A549 (cell line): ENCODE results near the gene MTAP. TPM values are rescaled to one million over a fixed set of nuclear protein-coding genes. Genes with fewer than 3 reads are reported as not detected.

Source experiments
- ATAC-seq, 2 experiments: fragments of 200-7000 bp in 1 of 2; fragments of >200 bp in 1 of 2; cut with Nextera tagmentation in 1 of 2; cut with Tn5 transposase in 1 of 2; 3 replicates each; pipeline versions ENCODE4 v1.8.0 to v1.9.1; 2018 to 2020; ENCODE audit warnings: mild to moderate bottlenecking in 1 of 2, moderate library complexity in 1 of 2
- CTCF ChIA-PET: fragments of 300-600 bp; sonication (Branson Sonifier 250); formaldehyde crosslinking; extraction: SDS; loops from one replicate; lab custom pipeline; 2021; ENCODE audit warnings: antibody characterized with exemption, inconsistent platforms; lab: Yijun Ruan, JAX
- POLR2A ChIA-PET: fragments of 350-600 bp; formaldehyde crosslinking; extraction: SDS; loops from one replicate; lab custom pipeline; 2021; ENCODE audit warnings: antibody characterized with exemption, inconsistent platforms; lab: Yijun Ruan, JAX
- DNase-seq, 2 experiments: peaks; one replicate each; pipeline versions ENCODE4 v3.0.0 to v3.0.0-alpha.2; 2011 to 2016; ENCODE audit warnings: low read depth in 1 of 2, low spot score in 1 of 2
- FAIRE-seq: peaks from 2 replicates; lab custom pipeline; 2011; peaks lifted over from hg19 to GRCh38; lab: Jason Lieb, UNC
- H3K27ac ChIP-seq, 2 experiments: fragments of >200 bp; sonication (Bioruptor Twin); formaldehyde crosslinking; 3 replicates each; pipeline ENCODE4 v1.5.1; 2016 to 2017
- H3K4me1 ChIP-seq: fragments of >200 bp; sonication (Bioruptor Twin); formaldehyde crosslinking; 3 replicates; pipeline ENCODE4 v1.6.1; 2016
- H3K4me2 ChIP-seq: fragments of >200 bp; sonication (Bioruptor Twin); formaldehyde crosslinking; 3 replicates; pipeline ENCODE4 v1.6.1; 2016
- H3K4me3 ChIP-seq: fragments of >200 bp; sonication (Bioruptor Twin); formaldehyde crosslinking; 3 replicates; pipeline ENCODE4 v1.5.1; 2016
- H3K9me3 ChIP-seq: fragments of >200 bp; sonication (Bioruptor Twin); formaldehyde crosslinking; 3 replicates; pipeline ENCODE4 v1.6.1; 2016
- BHLHE40 ChIP-seq: IDR thresholded peaks from 2 replicates; pipeline ENCODE4 v1.6.1; 2012; ENCODE audit warnings: low read depth, low read length, inconsistent platforms
- CEBPB ChIP-seq, 2 experiments: fragments of >200 bp in 1 of 2; sonication (Bioruptor Twin) in 1 of 2; formaldehyde crosslinking in 1 of 2; IDR thresholded peaks; 2 replicates each; pipeline ENCODE4 v1.6.1; 2012 to 2016
- CTCF ChIP-seq: fragments of >200 bp; sonication (Bioruptor Twin); formaldehyde crosslinking; IDR thresholded peaks from 3 replicates; pipeline ENCODE4 v1.5.1; 2016
- EHF ChIP-seq: fragments of 250-450 bp; sonication (Bioruptor Pico); IDR thresholded peaks from 2 replicates; pipeline ENCODE4 v1.5.0; 2020; ENCODE audit warnings: mild to moderate bottlenecking
- GATA3 ChIP-seq: IDR thresholded peaks from 2 replicates; pipeline ENCODE4 v1.6.1; 2012; ENCODE audit warnings: borderline replicate concordance
- HMGXB4 ChIP-seq: fragments of 250-450 bp; sonication (Bioruptor Pico); IDR thresholded peaks from 2 replicates; pipeline ENCODE4 v1.5.0; 2021; ENCODE audit warnings: mild to moderate bottlenecking, moderate library complexity, borderline replicate concordance
- HOXA7 ChIP-seq: fragments of 250-450 bp; sonication (Bioruptor Pico); IDR thresholded peaks from 2 replicates; pipeline ENCODE4 v1.5.0; 2020; ENCODE audit warnings: mild to moderate bottlenecking, moderate library complexity
- HOXB13 ChIP-seq: fragments of 250-450 bp; sonication (Bioruptor Pico); IDR thresholded peaks from 2 replicates; pipeline ENCODE4 v1.5.0; 2020; ENCODE audit warnings: low read depth, mild to moderate bottlenecking, moderate library complexity
- JUN ChIP-seq, 2 experiments: fragments of >200 bp; sonication (Bioruptor Twin); formaldehyde crosslinking; IDR thresholded peaks; 2 replicates in 1 of 2; 3 replicates in 1 of 2; pipeline ENCODE4 v1.6.1; 2016 to 2017
- KDM1A ChIP-seq: fragments of 200-600 bp; sonication (generic); IDR thresholded peaks from 2 replicates; pipeline ENCODE4 v1.6.1; 2016; ENCODE audit warnings: low read depth, mild to moderate bottlenecking
- KDM5A ChIP-seq: fragments of 200-600 bp; sonication (generic); IDR thresholded peaks from 2 replicates; pipeline ENCODE4 v1.6.1; 2016; ENCODE audit warnings: antibody characterized with exemption, mild to moderate bottlenecking
- MAX ChIP-seq: IDR thresholded peaks from 2 replicates; pipeline ENCODE4 v1.6.1; 2012
- NFE2L2 ChIP-seq: fragments of 150-350 bp; conservative IDR thresholded peaks from 2 replicates; pipeline ENCODE4 v1.6.1; 2014; ENCODE audit warnings: low read length
- NPAS2 ChIP-seq: fragments of 250-450 bp; sonication (Bioruptor Pico); IDR thresholded peaks from 2 replicates; pipeline ENCODE4 v1.8.0; 2022; ENCODE audit warnings: mild to moderate bottlenecking, moderate library complexity, borderline replicate concordance
- NR3C1 ChIP-seq: fragments of >200 bp; sonication (Bioruptor Twin); formaldehyde crosslinking; IDR thresholded peaks from 3 replicates; pipeline ENCODE4 v1.6.1; 2017
- PHF8 ChIP-seq: fragments of 200-600 bp; sonication (generic); IDR thresholded peaks from 2 replicates; pipeline ENCODE4 v1.6.1; 2016; ENCODE audit warnings: low read depth, mild to moderate bottlenecking, antibody characterized with exemption, moderate library complexity, borderline replicate concordance
- POLR2AphosphoS2 ChIP-seq: conservative IDR thresholded peaks from 2 replicates; pipeline ENCODE4 v1.6.1; 2012; ENCODE audit warnings: low read length, improper control_type of control experiment, inconsistent platforms
- RARB ChIP-seq: fragments of 250-450 bp; sonication (Bioruptor Pico); IDR thresholded peaks from 2 replicates; pipeline ENCODE4 v1.8.0; 2021; ENCODE audit warnings: mild to moderate bottlenecking, moderate library complexity
- RNF2 ChIP-seq: fragments of 200-600 bp; sonication (generic); IDR thresholded peaks from 2 replicates; pipeline ENCODE4 v1.6.1; 2016; ENCODE audit warnings: low read depth, mild to moderate bottlenecking, antibody characterized with exemption, moderate library complexity, borderline replicate concordance
- SMC3 ChIP-seq: fragments of >200 bp; sonication (Bioruptor Twin); formaldehyde crosslinking; IDR thresholded peaks from 3 replicates; pipeline ENCODE4 v1.6.1; 2018; ENCODE audit warnings: inconsistent platforms
- TFCP2L1 ChIP-seq: fragments of 250-450 bp; sonication (Bioruptor Pico); IDR thresholded peaks from 2 replicates; pipeline ENCODE4 v1.5.0; 2021; ENCODE audit warnings: mild to moderate bottlenecking
- TP53 ChIP-seq: fragments of 250-450 bp; sonication (Bioruptor Pico); IDR thresholded peaks from 2 replicates; pipeline ENCODE4 v1.5.0; 2021; ENCODE audit warnings: mild to moderate bottlenecking, moderate library complexity
- USF2 ChIP-seq: fragments of 450-650 bp; IDR thresholded peaks from 2 replicates; pipeline ENCODE4 v1.6.1; 2014; ENCODE audit warnings: antibody characterized with exemption
- ZFP36 ChIP-seq: fragments of 450-650 bp; IDR thresholded peaks from 2 replicates; pipeline ENCODE4 v1.6.1; 2014; ENCODE audit warnings: borderline replicate concordance; ENCODE audit not compliant: partially characterized antibody
- ZSCAN20 ChIP-seq: fragments of 250-450 bp; sonication (Bioruptor Pico); IDR thresholded peaks from 2 replicates; pipeline ENCODE4 v1.8.0; 2022; ENCODE audit warnings: mild to moderate bottlenecking, moderate library complexity
- WGBS: methylation state at CpG from one replicate; pipeline ENCODE4 v1.1.6; 2017; ENCODE audit errors: missing lambda C conversion rate; 5-methylcytosine and 5-hydroxymethylcytosine counted together
- polyA plus RNA-seq, 4 experiments: library from polyadenylated mRNA; depleted of rRNA in 3 of 4; stranded (reverse); fragments of >200 nt; fragmentation: RNase III in 1 of 4; extraction: RNeasy Plus Mini Kit Qiagen cat#74134 plus additional on column Dnase treatment in 1 of 4; gene quantifications; 2 replicates in 3 of 4; 3 replicates in 1 of 4; pipeline ENCODE4 v1.2.3, GENCODE V29; 2011 to 2017

The MTAP gene
- polyA plus RNA-seq, 2 of the 4 experiments (the other 2 are of a cell fraction): 4.1 to 35.6 TPM

GRCh38 chr9:21833090-21833801, 30.8 kb downstream of the MTAP start:
- DNase-seq (no peak), FAIRE-seq (no peak), ATAC-seq (no peak)
- no CpG with 5 or more reads among the region's 8 CpGs for WGBS
- no peak for TF ChIP-seq POLR2AphosphoS2
- TF ChIP-seq CEBPB (IDR thresholded peaks at IDR 0.05): no peak
- no peak for TF ChIP-seq JUN (IDR thresholded peaks at IDR 0.05)
- no peak for TF ChIP-seq ZSCAN20
- TF ChIP-seq MAX: no peak
- H3K4me1 ChIP-seq: peaks cover 40% of the 10 kb centered on the region
- no peak overlapping the region for H3K4me3 ChIP-seq
- CTCF ChIA-PET: no interaction called here
- H3K4me2 ChIP-seq: no peak overlapping the region
- H3K9me3 ChIP-seq: no peaks in the 10 kb centered on the region
- no peak overlapping the region for H3K27ac ChIP-seq
- POLR2A ChIA-PET: no interaction called here

GRCh38 chr9:21835121-21835520, 32.7 kb downstream of the MTAP start:
- no peak for FAIRE-seq
- peaks cover 22% of the 10 kb centered on the region for H3K4me1 ChIP-seq
- no peak for ATAC-seq
- ChIA-PET CTCF (no interaction called here), POLR2A (no interaction called here)
- DNase-seq: no peak
- no peak overlapping the region for H3K4me3 ChIP-seq
- WGBS: no CpG with 5 or more reads among the region's 3 CpGs
- TF ChIP-seq RARB (CRISPR knock-in tag) (no peak), ZFP36 (no peak), NFE2L2 (no peak), GATA3 (no peak), HMGXB4 (CRISPR knock-in tag) (no peak)
- H3K27ac ChIP-seq: no peak overlapping the region
- no peak overlapping the region for H3K4me2 ChIP-seq
- H3K9me3 ChIP-seq: no peaks in the 10 kb centered on the region

- DNase-seq (no peak), FAIRE-seq (no peak), ATAC-seq (no peak)
- H3K9me3 ChIP-seq: no peaks in the 10 kb centered on the region
- H3K4me2 ChIP-seq: no peak overlapping the region
- H3K27ac ChIP-seq: no peak overlapping the region
- ChIA-PET CTCF (no interaction called here), POLR2A (no interaction called here)
- peaks cover 7% of the 10 kb centered on the region for H3K4me1 ChIP-seq
- WGBS: no CpG with 5 or more reads among the region's 7 CpGs
- no peak overlapping the region for H3K4me3 ChIP-seq
- TF ChIP-seq SMC3 (no peak), PHF8 (no peak), HOXA7 (CRISPR knock-in tag) (no peak), BHLHE40 (no peak), TP53 (CRISPR knock-in tag) (no peak), KDM1A (no peak), NPAS2 (no peak), EHF (no peak)
Measured at GRCh38 chr9:21836437-21837161, 34.2 kb downstream of the MTAP start.

- TF ChIP-seq BHLHE40: no peak
- no peak for TF ChIP-seq NR3C1
- TF ChIP-seq ZFP36: no peak
- TF ChIP-seq HOXA7 (CRISPR knock-in tag): no peak
- no peak for TF ChIP-seq RNF2
- no peak for TF ChIP-seq HOXB13 (CRISPR knock-in tag)
- no peak for TF ChIP-seq CTCF
- no peak for TF ChIP-seq TFCP2L1
- no peak for TF ChIP-seq KDM5A
- TF ChIP-seq SMC3: no peak
- no peak for TF ChIP-seq EHF
- TF ChIP-seq USF2: no peak
- Histone ChIP-seq H3K4me1 (no peaks in the 10 kb centered on the region), H3K27ac (no peak overlapping the region), H3K4me3 (no peak overlapping the region), H3K4me2 (no peak overlapping the region), H3K9me3 (no peaks in the 10 kb centered on the region)
- FAIRE-seq (no peak), DNase-seq (no peak), ATAC-seq (no peak)
- POLR2A ChIA-PET: no interaction called here
- WGBS: no CpG with 5 or more reads among the region's 6 CpGs
- CTCF ChIA-PET: no interaction called here
Measured at GRCh38 chr9:21837501-21837900, 35.1 kb downstream of the MTAP start.
